Measurements from ENCODE around the gene SYNGR3.

The SYNGR3 gene

GRCh38 chr16:2034696-2035430 is 45.1 kb downstream of the SYNGR3 start:
- TF ChIP-seq CTCF (IDR thresholded peaks at IDR 0.05; ENCODE audit: control insufficient read depth, extremely low read depth, insufficient read depth), result no peak
- no peak for DNase-seq (ENCODE audit: low read depth)
- no peak overlapping the region for H3K4me3 ChIP-seq (ENCODE audit: low read depth, low read length)

GRCh38 chr16:2035431-2036199 is 45.8 kb downstream of the SYNGR3 start:
- no peak for TF ChIP-seq CTCF (IDR thresholded peaks at IDR 0.05; ENCODE audit: control insufficient read depth, extremely low read depth, insufficient read depth)
- H3K4me3 ChIP-seq (ENCODE audit: low read depth, low read length), result no peak overlapping the region
- no peak for DNase-seq (ENCODE audit: low read depth)

- H3K4me3 ChIP-seq (ENCODE audit: low read depth, low read length), result no peak overlapping the region
Measured at GRCh38 chr16:2036200-2036966, 46.6 kb downstream of the SYNGR3 start.

GRCh38 chr16:2037115-2037514 is 47.3 kb downstream of the SYNGR3 start:
- TF ChIP-seq CTCF (IDR thresholded peaks at IDR 0.05; ENCODE audit: control insufficient read depth, extremely low read depth, insufficient read depth), result no peak
- DNase-seq (ENCODE audit: low read depth), result no peak
- H3K4me3 ChIP-seq (ENCODE audit: low read depth, low read length), result no peak overlapping the region

More at GRCh38 chr16:2036200-2036966, 46.6 kb downstream of the SYNGR3 start:
- DNase-seq (ENCODE audit: low read depth), result no peak
- TF ChIP-seq CTCF (IDR thresholded peaks at IDR 0.05; ENCODE audit: control insufficient read depth, extremely low read depth, insufficient read depth), result no peak

GRCh38 chr16:2037647-2038381 is 48.0 kb downstream of the SYNGR3 start:
- no peak for TF ChIP-seq CTCF (IDR thresholded peaks at IDR 0.05; ENCODE audit: control insufficient read depth, extremely low read depth, insufficient read depth)
- DNase-seq (ENCODE audit: low read depth), result no peak
- no peak overlapping the region for H3K4me3 ChIP-seq (ENCODE audit: low read depth, low read length)
